Mesangial cell (primary cell): ENCODE results near the gene ALKBH5. TPM values are rescaled to one million over a fixed set of nuclear protein-coding genes. Genes with fewer than 3 reads are reported as not detected.

Experiments used
- total RNA-seq: library from RNA; depleted of rRNA; stranded (reverse); fragments of >200 nt; gene quantifications from 2 replicates; pipeline ENCODE4 v1.2.3, GENCODE V29; 2015

Gene ALKBH5
- 68.2 and 79.8 TPM in 2 replicates for total RNA-seq

DNA sequence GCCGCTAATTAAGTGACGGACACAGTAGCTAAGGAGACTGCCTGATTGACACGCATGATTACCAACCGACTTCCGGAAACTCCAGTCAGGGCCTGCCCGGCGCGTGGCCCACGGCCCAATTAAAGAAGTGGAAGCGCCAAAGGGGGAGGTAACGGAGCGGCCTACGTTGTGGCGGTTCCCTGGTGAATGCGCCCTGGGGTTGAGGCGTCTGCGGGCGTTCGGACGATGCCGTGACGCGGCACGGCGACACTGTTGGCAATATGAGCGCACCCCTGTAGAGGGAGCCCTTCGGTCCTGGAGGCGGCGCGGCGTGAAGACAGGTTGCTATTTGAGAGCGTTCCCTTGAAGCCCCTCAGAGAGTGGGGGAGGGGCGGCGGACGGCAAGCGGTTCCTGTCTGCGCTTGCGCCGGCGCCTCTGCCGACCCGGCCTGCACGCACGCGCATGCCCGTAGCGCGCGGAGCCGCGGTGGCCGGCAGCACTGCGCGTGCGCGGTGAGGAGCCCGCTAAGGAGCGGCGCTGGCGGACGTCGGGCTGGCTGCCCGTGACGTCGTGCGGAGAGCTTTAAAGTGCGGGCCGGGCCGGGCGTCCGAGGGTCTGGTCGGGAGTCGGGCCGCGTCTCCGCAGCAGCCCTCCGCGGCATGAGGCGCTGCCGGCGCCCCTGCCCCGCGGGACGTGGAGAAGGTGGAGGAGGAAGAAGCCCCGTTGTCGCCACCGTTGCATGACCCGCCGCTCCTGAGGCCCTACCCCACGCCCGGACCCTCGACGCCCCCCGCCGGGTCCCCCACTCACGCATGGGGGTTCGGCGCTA, at the start of gene ALKBH5:
Gene ALKBH5 (plus strand): TSS at position 495 of the 809 bp plus-strand sequence. CDS start 416 bp downstream, outside the sequence.

GRCh38 chr17:18225121-18225641, 41.6 kb downstream of the ALKBH5 start, which contains the start of gene LLGL1:
TSS of gene LLGL1 (plus strand) at chr17:18225635. CDS start at chr17:18225683, 48 bp downstream.

DNA sequence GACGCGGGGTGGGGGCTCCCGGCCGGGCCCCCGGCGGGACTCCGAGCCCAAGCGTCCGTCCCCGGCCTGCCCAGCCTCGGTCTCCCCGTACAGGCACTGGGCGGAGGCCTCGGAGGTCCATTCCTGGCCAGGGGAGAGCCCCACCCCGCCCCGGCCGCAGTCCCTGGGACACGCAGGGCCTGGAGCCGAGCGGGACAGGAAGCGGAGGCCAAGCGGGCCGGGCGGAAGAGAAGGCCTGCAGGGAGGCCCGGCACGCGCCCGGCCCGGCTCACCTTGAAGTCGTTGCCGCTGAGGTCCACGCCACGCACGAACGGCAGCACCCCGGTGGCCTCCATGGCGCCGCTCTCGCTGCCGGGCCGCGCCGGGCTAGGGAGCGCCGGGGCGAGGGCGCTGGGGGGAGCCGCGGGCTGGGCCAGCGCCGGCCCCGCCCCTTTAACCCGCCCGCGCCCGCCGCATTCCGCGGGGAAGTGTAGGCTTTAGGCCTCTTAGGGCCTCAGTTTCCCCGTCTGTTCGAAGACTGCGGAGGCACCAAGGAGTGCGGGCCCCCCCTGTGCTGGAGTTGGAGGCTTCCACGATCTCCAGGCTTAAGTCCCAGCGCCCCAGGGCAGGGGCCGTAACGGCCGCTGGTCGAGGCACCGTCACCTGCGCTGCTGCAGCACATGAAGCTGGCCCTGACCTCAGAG, 74.9 kb downstream of the ALKBH5 start, which contains the start of gene FLII:
Gene FLII (minus strand): TSS at position 383 of the 683 bp plus-strand sequence. CDS start 48 bp downstream, at position 335.

Other genes with a start within 250 kb of the ALKBH5 start
- gene TOM1L2, start 211.4 kb upstream of the ALKBH5 start, total RNA-seq = 23.8 and 41.8 TPM in 2 replicates
- gene DRC3, start 211.0 kb upstream of the ALKBH5 start, total RNA-seq = 0.33 and 1.9 TPM in 2 replicates
- 12.5 and 22.3 TPM in 2 replicates for gene ATPAF2, start 144.7 kb upstream of the ALKBH5 start, total RNA-seq
- gene GID4, start 144.4 kb upstream of the ALKBH5 start, total RNA-seq = 4.6 and 6.6 TPM in 2 replicates
- gene DRG2, start 95.9 kb upstream of the ALKBH5 start, total RNA-seq = 40.4 and 46.4 TPM in 2 replicates
- gene MYO15A, start 75.1 kb upstream of the ALKBH5 start, total RNA-seq = 0.16 and 0.63 TPM in 2 replicates
- gene LLGL1, start 41.8 kb downstream of the ALKBH5 start, total RNA-seq = 61.1 and 64.2 TPM in 2 replicates
- 354 and 419 TPM in 2 replicates for gene FLII, start 74.9 kb downstream of the ALKBH5 start, total RNA-seq
- 42.7 and 46.4 TPM in 2 replicates for gene MIEF2, start 76.8 kb downstream of the ALKBH5 start, total RNA-seq
- 21.4 and 26.6 TPM in 2 replicates for gene TOP3A, start 131.2 kb downstream of the ALKBH5 start, total RNA-seq
- gene SMCR8, start 131.5 kb downstream of the ALKBH5 start, total RNA-seq = 9.9 and 15.8 TPM in 2 replicates
- gene SHMT1, start 179.7 kb downstream of the ALKBH5 start, total RNA-seq = 35.2 and 41.1 TPM in 2 replicates
- gene EVPLL, start 193.9 kb downstream of the ALKBH5 start, total RNA-seq = not detected in 2 replicates